H1 (cell line): ENCODE data around the gene OGFR. TPM values are rescaled to one million over a fixed set of nuclear protein-coding genes. Genes with fewer than 3 reads are reported as not detected.

ENCODE experiments used
- ASH2L ChIP-seq: fragments of 200-600, 300-600 bp; sonication (generic); IDR thresholded peaks from one replicate; pipeline ENCODE4 v1.7.1; 2017; ENCODE audit warnings: low read length
- CHD2 ChIP-seq: IDR thresholded peaks from 2 replicates; pipeline ENCODE4 v1.6.1; 2012; ENCODE audit warnings: low read length, improper control_type of control experiment
- KDM1A ChIP-seq: fragments of 200-600, 300-600 bp; sonication (generic); IDR thresholded peaks from 2 replicates; pipeline ENCODE4 v1.7.1; 2016; ENCODE audit warnings: mild to moderate bottlenecking, low read length, borderline replicate concordance
- KDM4A ChIP-seq: IDR thresholded peaks from one replicate; pipeline ENCODE4 v1.7.1; 2012; ENCODE audit warnings: low read depth, mild to moderate bottlenecking, moderate library complexity, low read length, inconsistent platforms; ENCODE audit not compliant: severe bottlenecking
- TBP ChIP-seq: IDR thresholded peaks from 2 replicates; pipeline ENCODE4 v1.6.1; 2011; ENCODE audit warnings: low read depth, low read length, improper control_type of control experiment
- TEAD4 ChIP-seq: IDR thresholded peaks from 2 replicates; pipeline ENCODE4 v1.6.1; 2012; ENCODE audit warnings: low read depth, low read length, inconsistent platforms, mixed read lengths
- polyA plus RNA-seq, 7 experiments: library from polyadenylated mRNA; depleted of rRNA in 3 of 7; stranded (reverse) in 5 of 7; unstranded in 2 of 7; fragments of >200 nt in 5 of 7; fragments of 200-250 nt in 2 of 7; gene quantifications; 1 replicate in 5 of 7; 2 replicates in 1 of 7; 4 replicates in 1 of 7; pipeline versions ENCODE4 v1.2.1 to v1.2.3, GENCODE V29; 2011 to 2013; ENCODE audit warnings: missing spikeins in 2 of 7, mixed read lengths in 2 of 7
- total RNA-seq: library from RNA; stranded (reverse); fragmentation: NEBNext Ultra II Directional; extraction: Animal tissue kit (Norgen Biotek cat#: 25700); gene quantifications from 2 replicates; pipeline ENCODE4 v1.2.1, GENCODE V29; 2021
- TF ChIP-seq, protein P1 (sequence below): IDR thresholded peaks from 2 replicates; pipeline ENCODE4 v1.6.1; 2011; ENCODE audit warnings: low read depth, mild to moderate bottlenecking, low read length; ENCODE audit not compliant: insufficient read depth

OGFR gene
- total and polyA plus RNA-seq, 2 of the 8 experiments (the other 6 are each of a cell fraction or from before 2014, with no cell fraction given): 13.9 to 25.1 TPM

DNA sequence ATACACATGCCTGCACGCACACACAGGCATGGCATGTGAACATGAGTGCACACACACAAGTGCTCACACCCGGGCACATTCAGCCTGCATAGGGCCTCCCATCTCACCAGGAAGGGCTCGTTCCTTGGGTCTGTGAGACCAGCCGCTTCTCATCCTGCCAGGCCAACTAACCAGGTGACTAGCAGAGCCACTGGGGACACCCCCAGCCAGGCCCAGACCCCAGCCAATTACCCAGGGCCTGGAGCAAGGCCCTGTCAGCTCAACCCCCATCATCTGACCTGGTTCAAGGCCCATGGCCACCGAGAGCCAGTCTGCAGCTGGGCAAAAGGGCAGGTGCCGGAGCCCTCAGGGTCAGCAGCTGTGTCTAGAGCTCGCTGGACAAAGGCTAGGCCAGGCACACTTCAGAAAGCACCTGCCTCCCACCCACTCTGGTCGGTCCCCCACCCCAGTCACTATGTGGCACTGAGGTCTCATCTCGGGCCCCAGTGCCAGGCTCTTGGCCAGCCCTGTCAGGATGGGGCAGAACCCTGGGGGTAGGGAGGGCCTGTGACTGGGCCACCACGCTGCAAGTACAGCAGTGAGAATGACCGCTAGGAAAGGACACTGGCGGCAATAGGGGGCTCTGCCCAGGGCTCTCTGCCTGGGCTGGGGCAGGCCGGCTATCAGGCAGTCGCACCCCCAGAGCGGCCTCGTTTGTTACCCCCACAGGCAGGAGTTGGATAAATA, 35.1 kb upstream of the OGFR start (continued):
- TF ChIP-seq KDM4A (no peak), TEAD4 (no peak), CHD2 (no peak), TBP (no peak), KDM1A (no peak), ASH2L (no peak)
- TF ChIP-seq, protein P1, sequence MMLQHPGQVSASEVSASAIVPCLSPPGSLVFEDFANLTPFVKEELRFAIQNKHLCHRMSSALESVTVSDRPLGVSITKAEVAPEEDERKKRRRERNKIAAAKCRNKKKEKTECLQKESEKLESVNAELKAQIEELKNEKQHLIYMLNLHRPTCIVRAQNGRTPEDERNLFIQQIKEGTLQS: no peak
